Prostate gland (tissue), 2 donors: Measurements from ENCODE around the gene C19orf44.
"Not testable (repeated sequence)": the region's sequence is repeated elsewhere in the genome, so short reads cannot be mapped to it uniquely, and the experiment has no call there.

Experiments
- POLR2A ChIP-seq: fragments of 450-650 bp; IDR thresholded peaks from one replicate; pipeline ENCODE4 v1.6.1; 2016; ENCODE audit warnings: antibody characterized with exemption, mild to moderate bottlenecking
- POLR2AphosphoS5 ChIP-seq: sonication (generic); formaldehyde crosslinking; IDR thresholded peaks from one replicate; pipeline ENCODE4 v1.6.1; 2017; ENCODE audit warnings: antibody characterized with exemption
- TF ChIP-seq, protein P1 (sequence below), 4 experiments: fragments of 200-600 bp in 2 of 4; fragments of 450-650 bp in 2 of 4; sonication (generic) in 2 of 4; IDR thresholded peaks; 1 replicate in 3 of 4; 2 replicates in 1 of 4; pipeline ENCODE4 v1.5.1; 2016 to 2019; ENCODE audit warnings: antibody characterized with exemption in 4 of 4, mild to moderate bottlenecking in 2 of 4, moderate library complexity in 2 of 4

- not testable (repeated sequence) for TF ChIP-seq POLR2A, POLR2AphosphoS5
- TF ChIP-seq, protein P1, sequence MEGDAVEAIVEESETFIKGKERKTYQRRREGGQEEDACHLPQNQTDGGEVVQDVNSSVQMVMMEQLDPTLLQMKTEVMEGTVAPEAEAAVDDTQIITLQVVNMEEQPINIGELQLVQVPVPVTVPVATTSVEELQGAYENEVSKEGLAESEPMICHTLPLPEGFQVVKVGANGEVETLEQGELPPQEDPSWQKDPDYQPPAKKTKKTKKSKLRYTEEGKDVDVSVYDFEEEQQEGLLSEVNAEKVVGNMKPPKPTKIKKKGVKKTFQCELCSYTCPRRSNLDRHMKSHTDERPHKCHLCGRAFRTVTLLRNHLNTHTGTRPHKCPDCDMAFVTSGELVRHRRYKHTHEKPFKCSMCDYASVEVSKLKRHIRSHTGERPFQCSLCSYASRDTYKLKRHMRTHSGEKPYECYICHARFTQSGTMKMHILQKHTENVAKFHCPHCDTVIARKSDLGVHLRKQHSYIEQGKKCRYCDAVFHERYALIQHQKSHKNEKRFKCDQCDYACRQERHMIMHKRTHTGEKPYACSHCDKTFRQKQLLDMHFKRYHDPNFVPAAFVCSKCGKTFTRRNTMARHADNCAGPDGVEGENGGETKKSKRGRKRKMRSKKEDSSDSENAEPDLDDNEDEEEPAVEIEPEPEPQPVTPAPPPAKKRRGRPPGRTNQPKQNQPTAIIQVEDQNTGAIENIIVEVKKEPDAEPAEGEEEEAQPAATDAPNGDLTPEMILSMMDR (IDR thresholded peaks at IDR 0.05), result not testable (repeated sequence)
Observed at GRCh38 chr19:16512611-16513010, 16.4 kb downstream of the C19orf44 start.
